OCI-M2 (cell line): ENCODE data around the gene MEST.
"Not testable (repeated sequence)": the region's sequence is repeated elsewhere in the genome, so short reads cannot be mapped to it uniquely, and the experiment has no call there.

Experiments used
- DNase-seq: peaks from one replicate; lab custom pipeline; 2025; ENCODE audit not compliant: unreplicated experiment; lab: John Stamatoyannopoulos, UW

MEST gene

DNA sequence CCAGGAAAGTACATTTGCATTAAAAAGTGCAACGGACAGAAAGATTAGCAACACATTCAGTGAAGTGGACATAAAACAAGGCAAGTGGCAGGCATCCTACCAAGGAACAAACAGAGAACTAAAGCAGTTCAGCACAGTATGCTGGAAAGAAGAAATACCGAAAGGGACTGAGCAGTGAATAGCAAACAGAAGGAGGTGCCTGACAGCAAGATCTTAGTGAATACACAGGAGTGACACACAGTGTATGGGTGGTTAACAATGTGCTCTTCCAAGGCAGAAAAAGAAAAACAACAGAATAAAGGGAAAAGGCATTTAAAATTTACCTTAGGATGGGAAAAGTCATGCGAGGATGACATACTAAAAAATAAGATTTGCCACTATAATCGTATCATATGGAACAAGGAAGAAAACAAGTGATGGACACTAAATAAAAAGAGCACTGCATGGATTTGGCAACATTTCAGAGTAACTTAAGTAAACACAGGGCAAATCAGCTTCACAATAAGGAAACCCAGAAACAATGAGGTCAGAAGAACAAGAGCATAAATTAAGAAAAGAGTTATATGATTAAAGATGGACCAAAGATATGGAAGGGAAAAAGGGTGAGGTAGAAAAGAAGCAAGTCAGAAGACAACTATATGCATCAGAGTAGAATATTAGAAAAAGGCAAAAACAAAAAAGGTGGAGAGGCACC lies 29.5 kb downstream of the MEST start:
- DNase-seq = no peak

DNA sequence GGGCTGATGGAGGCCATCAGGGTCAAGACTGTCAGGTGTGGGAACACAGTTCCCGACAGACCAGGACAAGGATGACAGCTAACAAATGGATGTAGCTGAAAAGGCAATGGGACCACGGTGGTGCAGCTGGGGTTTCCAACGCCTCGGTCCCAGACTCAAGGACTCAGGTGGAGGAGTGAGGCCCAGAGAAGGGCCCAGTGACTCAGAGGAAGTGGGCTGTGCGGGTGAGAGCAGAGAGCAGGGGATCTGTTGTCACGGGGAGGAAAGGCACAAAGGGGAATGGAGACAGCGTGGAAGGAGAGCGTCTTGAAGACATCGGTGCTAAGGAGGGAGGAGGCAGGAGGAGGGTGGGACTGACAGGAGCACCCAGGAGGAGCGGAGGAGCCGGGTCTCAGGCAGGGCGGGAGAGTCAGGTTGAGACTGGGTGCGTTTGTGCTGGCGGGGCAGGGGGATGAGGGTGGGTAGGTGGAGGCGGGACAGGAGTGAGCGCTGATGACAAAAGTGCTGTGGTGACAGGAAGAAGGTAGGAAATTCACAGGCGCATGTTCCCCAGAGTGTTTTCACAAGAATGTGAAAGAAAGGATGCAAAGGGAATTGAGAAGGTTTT lies 31.7 kb downstream of the MEST start:
- not testable (repeated sequence) for DNase-seq

DNA sequence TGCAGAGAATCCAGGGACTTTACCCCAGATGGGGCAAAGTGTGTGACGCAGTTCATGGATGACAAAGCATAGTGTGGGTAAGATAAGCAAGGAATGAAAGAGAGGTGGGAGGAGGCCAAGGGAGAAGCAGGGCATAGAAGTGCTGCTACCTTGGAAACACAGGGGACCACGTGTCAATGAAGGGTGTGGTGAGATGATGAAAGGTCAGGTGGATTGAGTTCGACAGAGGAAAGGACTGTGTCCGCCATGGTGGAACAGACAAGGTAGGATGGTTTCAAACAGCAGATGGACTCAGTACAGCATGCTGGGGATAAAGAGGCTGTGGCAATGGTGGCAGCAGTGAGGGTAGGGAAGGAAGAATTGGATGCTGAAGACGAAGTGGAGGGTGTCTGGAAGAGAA lies 32.7 kb downstream of the MEST start:
- DNase-seq = no peak

DNA sequence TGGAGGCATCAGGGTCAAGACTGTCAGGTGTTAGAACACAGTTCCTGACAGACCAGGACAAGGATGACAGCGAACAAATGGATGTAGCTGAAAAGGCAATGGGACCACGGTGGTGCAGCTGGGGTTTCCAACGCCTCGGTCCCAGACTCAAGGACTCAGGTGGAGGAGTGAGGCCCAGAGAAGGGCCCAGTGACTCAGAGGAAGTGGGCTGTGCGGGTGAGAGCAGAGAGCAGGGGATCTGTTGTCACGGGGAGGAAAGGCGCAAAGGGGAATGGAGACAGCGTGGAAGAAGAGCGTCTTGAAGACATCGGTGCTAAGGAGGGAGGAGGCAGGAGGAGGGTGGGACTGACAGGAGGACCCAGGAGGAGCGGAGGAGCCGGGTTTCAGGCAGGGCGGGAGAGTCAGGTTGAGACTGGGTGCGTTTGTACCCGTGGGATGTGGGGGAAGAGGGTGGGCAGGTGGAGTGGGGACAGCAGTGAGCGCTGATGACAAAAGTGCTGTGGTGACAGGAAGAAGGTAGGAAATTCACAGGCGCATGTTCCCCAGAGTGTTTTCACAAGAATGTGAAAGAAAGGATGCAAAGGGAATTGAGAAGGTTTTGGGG lies 36.0 kb downstream of the MEST start:
- DNase-seq = not testable (repeated sequence)

DNA sequence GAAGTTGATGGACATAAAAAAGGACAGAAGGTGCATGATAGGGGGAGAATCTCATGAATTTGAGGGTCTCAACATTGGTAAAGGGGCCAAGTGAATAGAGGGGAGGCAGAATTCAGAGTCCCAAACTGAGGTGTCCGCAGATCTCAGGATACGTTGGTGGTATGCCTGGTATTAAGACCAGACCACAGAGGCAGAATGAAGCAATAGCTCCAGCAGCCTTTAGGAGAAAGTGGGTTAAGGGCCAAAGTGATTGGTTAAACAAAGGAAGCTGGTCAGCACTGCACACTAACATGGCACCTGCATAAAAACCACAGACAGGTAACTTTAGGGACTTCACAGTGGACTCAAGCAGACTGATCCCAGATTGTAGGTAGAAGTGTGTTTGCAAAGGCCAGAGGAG lies 37.5 kb downstream of the MEST start:
- no peak for DNase-seq

DNA sequence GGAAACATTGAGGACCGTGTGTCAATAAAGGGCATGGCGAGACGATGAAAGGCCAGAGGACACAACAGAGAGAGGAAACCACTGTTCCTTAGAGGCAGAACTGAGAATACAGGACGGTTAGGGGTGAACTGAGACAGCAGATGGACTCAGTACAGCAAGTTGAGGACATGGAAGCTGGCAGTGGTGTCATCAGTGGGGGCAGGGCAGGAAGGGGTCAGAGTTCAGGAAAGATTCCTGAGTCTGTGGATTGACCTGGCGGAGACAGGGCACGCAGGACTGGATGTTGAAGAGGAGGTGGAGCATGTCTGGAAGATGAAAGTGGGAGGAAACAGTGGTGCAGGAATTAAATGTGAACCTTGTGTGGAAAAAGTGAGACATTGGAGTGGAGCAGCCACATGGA lies 46.0 kb downstream of the MEST start:
- DNase-seq = not testable (repeated sequence)

DNA sequence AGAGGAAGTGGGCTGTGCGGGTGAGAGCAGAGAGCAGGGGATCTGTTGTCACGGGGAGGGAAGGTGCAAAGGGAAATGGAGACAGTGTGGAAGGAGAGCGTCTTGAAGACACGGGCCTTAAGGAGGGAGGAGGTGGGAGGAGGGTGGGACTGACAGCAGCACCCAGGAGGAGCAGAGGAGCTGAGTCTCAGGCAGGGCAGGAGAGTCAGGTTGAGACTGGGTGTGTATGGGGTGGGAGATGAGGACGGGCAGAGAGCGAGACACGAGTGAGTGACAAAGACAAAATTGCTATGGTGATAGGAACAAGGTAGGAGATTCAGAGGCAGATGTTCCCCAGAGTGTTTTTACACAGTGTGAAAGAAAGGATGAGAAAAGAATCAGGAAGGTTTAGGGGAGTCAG lies 49.4 kb downstream of the MEST start:
- DNase-seq = not testable (repeated sequence)

DNA sequence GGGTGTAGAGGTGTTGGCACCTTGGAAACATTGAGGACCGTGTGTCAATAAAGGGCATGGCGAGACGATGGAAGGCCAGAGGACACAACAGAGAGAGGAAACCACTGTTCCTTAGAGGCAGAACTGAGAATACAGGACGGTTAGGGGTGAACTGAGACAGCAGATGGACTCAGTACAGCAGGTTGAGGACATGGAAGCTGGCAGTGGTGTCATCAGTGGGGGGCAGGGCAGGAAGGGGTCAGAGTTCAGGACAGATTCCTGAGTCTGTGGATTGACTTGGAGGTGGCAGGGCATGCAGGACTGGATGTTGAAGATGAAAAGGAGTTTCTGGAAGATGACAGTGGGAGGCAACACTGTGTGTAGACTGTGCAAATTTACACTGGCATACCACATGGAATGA lies 50.4 kb downstream of the MEST start:
- DNase-seq = not testable (repeated sequence)

DNA sequence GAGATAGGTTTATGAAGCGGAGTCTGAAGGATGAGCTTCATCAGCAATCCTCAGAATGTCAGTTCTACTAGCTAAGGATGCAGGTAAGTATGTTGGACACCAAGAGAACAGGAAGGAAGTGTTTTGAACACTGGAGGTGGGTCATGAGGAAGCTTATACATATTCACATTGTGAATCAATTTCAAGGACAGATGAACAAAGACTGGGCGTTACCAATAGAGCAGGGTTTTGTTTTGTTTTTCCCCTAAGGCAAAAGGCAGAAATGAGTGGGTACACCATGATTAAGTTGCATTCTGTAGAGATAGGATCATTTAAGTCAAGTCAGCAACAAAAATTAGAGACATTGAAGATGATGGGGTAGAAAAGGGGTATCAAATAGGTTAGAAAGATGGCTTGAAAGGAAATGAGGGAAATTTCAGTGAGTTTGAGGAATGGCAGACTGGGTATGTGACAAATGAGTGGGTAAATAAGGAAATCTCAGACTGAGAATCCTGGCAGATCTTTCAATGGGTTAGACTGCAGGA lies 51.7 kb downstream of the MEST start:
- DNase-seq = no peak

DNA sequence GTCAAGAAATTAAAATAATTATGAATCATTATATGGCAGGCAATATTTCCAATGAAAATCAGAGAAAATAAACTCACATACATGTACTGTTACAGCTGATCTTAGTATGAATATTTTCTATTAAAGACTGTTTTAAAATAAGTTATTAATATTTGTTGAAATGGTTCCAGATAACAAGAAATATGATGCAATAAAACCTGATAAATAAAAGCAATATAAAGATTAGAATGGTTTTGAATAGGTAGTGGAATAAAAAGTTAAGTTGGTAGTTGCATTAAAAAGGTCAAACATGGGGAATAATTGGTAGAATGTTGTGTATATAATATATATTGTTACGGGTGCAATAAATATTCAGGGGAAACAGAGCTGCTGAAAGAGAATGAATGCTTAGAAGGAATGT lies 52.5 kb downstream of the MEST start:
- no peak for DNase-seq

DNA sequence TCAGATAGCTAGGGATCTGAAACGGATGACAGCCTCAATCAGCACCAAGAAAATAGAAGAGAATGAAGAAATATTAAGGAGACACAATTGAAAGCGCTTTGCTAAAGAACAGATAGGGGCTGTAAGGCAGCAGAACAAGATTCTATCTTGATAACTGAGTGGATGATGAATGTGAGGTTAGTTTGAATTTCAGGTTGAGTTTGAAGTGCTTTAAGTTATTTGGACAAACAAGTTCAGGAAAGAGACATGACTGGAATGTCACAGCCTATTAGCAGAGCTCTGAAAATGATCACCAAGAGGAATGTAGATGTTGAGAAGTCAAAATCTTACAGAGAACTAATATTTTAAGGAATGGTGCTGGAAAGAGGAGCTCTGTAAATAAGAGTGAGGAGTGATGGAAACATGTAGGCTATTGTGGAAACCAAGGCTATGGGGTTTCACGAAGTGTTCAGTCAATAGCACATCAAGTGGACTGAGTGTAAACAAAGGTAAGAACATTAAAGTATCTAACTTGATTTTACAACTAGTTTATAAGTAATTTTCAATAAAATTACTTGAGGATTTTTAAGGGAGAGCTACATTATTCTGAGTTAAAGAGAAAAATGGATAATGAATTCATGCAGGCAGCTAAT lies 61.6 kb downstream of the MEST start:
- DNase-seq = no peak

DNA sequence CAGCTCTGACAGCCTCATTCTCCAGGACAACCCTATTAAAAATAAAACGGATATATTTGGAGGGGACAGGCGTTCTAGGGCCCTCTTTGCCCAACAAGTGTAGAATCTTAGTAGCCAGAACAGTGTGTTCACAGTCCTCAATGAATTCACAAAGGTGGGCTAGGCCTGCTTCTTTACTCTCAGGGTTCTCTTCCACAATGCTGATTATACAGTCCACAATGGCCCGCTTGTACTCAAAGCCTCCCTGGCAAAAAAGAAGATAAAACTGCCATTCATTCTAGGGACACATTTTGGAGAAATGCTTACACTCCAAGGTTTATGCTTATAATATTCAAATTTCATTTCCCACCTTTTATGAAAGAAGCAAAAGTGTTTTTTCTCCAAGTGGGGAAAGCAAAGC lies 62.6 kb downstream of the MEST start:
- no peak for DNase-seq
